Gastrocnemius medialis (tissue), 4 donors: Measurements from ENCODE around the gene PIGH. TPM values are rescaled to one million over a fixed set of nuclear protein-coding genes. Genes with fewer than 3 reads are reported as not detected.
A peak's percentile ranks its signal among the peaks of the same experiment; 100 is the strongest.
"Not testable (repeated sequence)": the region's sequence is repeated elsewhere in the genome, so short reads cannot be mapped to it uniquely, and the experiment has no call there.

Source experiments
- ATAC-seq, 2 donors: fragments of 150-250 bp; one replicate each; pipeline ENCODE4 v1.9.1; 2016
- DNase-seq, 2 donors: peaks; one replicate each; pipeline ENCODE4 v3.0.0-alpha.2; 2019
- H3K27ac ChIP-seq, 4 donors: fragments of 200-600 bp; sonication (generic); 1 replicate in 1 of 4; 2 replicates in 3 of 4; pipeline ENCODE4 v1.5.1; 2016 to 2018; ENCODE audit warnings: mild to moderate bottlenecking in 2 of 4, moderate library complexity in 1 of 4
- H3K27me3 ChIP-seq, 3 donors: fragments of 200-600 bp; sonication (generic) in 2 of 3; 1 replicate in 1 of 3; 2 replicates in 2 of 3; pipeline versions ENCODE4 v1.5.1 to v1.6.0; 2016 to 2019; ENCODE audit warnings: mild to moderate bottlenecking in 1 of 3, moderate library complexity in 1 of 3
- H3K36me3 ChIP-seq, 2 donors: fragments of 200-600 bp; sonication (generic) in 1 of 2; one replicate each; pipeline ENCODE4 v1.5.1; 2017 to 2018
- H3K4me1 ChIP-seq, 2 donors: fragments of 200-600 bp; sonication (generic) in 1 of 2; one replicate each; pipeline ENCODE4 v1.5.1; 2016 to 2017; ENCODE audit warnings: mild to moderate bottlenecking in 2 of 2
- H3K4me3 ChIP-seq, 4 donors: fragments of 200-600 bp; sonication (generic) in 3 of 4; 1 replicate in 1 of 4; 2 replicates in 3 of 4; pipeline ENCODE4 v1.5.1; 2016 to 2019; ENCODE audit warnings: mild to moderate bottlenecking in 2 of 4
- H3K9me3 ChIP-seq, 3 donors: fragments of 200-600 bp; sonication (generic) in 2 of 3; 1 replicate in 1 of 3; 2 replicates in 2 of 3; pipeline ENCODE4 v1.5.1; 2016 to 2019
- CTCF ChIP-seq, 5 experiments: fragments of 450-650 bp in 3 of 5; fragments of 200-600 bp in 2 of 5; sonication (generic) in 2 of 5; IDR thresholded peaks in 4 of 5; conservative IDR thresholded peaks in 1 of 5; 1 replicate in 4 of 5; 2 replicates in 1 of 5; pipeline ENCODE4 v1.5.1; 2016 to 2019; ENCODE audit warnings: antibody characterized with exemption in 5 of 5, mild to moderate bottlenecking in 3 of 5, moderate library complexity in 3 of 5
- POLR2A ChIP-seq, 2 donors: fragments of 450-650 bp; IDR thresholded peaks; one replicate each; pipeline ENCODE4 v1.6.1; 2017; ENCODE audit warnings: antibody characterized with exemption in 2 of 2, mild to moderate bottlenecking in 2 of 2, moderate library complexity in 2 of 2
- in situ Hi-C, 4 donors: fragments of 200-750 bp; cut with MboI; loops; one replicate each; pipeline versions ENCODE4 v1.15.0 to v1.8.0; 2017; ENCODE audit warnings: low sequenced_read_pairs in 4 of 4
- intact Hi-C: fragments of 100-400 bp; cut with DNase I; formaldehyde crosslinking; loops from one replicate; pipeline ENCODE4 v1.15.1; 2023; ENCODE audit warnings: low total_unique reads
- total RNA-seq, 4 donors: library from RNA; depleted of rRNA; stranded (reverse); fragments of >200 nt; gene quantifications; one replicate each; pipeline versions ENCODE4 v1.1.0 to v1.2.3, GENCODE V29; 2016

The PIGH gene
- total RNA-seq, 4 donors from 2014 or later: 27.8 to 48.5 (median 35.3) TPM

- H3K4me1 ChIP-seq: peaks cover 11 to 12% of the 10 kb centered on the region in 2 donors
- TF ChIP-seq CTCF (IDR thresholded peaks at IDR 0.05 in 4 of 5, conservative IDR thresholded peaks at IDR 0.05 in 1 of 5) (no peak), POLR2A (IDR thresholded peaks at IDR 0.05) (no peak)
- H3K9me3 ChIP-seq: no peaks in the 10 kb centered on the region
- H3K27me3 ChIP-seq: no peaks in the 10 kb centered on the region
- H3K4me3 ChIP-seq: no peak overlapping the region
- intact Hi-C loops (no loop called here), in situ Hi-C loops (no loop called here)
- peak overlapping the region in 1 of 4 donors; percentile 26 for H3K27ac ChIP-seq
- no peaks in the 10 kb centered on the region for H3K36me3 ChIP-seq
- ATAC-seq: peak; percentile 95
- peak; percentile 52 to 75 for DNase-seq
Observed at GRCh38 chr14:67551940-67552339, 48.1 kb downstream of the PIGH start.

GRCh38 chr14:67551123-67551522 is 48.9 kb downstream of the PIGH start:
- ATAC-seq (no peak), DNase-seq (no peak)
- no peak overlapping the region for H3K27ac ChIP-seq
- intact Hi-C loops (no loop called here), in situ Hi-C loops (no loop called here)
- no peaks in the 10 kb centered on the region for H3K9me3 ChIP-seq
- H3K4me1 ChIP-seq: peaks cover 10 to 11% of the 10 kb centered on the region in 2 donors
- H3K4me3 ChIP-seq: no peak overlapping the region
- TF ChIP-seq CTCF (IDR thresholded peaks at IDR 0.05 in 4 of 5, conservative IDR thresholded peaks at IDR 0.05 in 1 of 5): no peak
- no peak for TF ChIP-seq POLR2A (IDR thresholded peaks at IDR 0.05)
- no peaks in the 10 kb centered on the region for H3K27me3 ChIP-seq
- no peaks in the 10 kb centered on the region for H3K36me3 ChIP-seq

- no peak for ATAC-seq
- Histone ChIP-seq H3K27ac (no peak overlapping the region), H3K36me3 (no peaks in the 10 kb centered on the region), H3K4me1 (peaks cover 10 to 11% of the 10 kb centered on the region in 2 donors), H3K27me3 (no peaks in the 10 kb centered on the region), H3K9me3 (no peaks in the 10 kb centered on the region), H3K4me3 (no peak overlapping the region)
- TF ChIP-seq POLR2A (IDR thresholded peaks at IDR 0.05) (no peak), CTCF (IDR thresholded peaks at IDR 0.05 in 4 of 5, conservative IDR thresholded peaks at IDR 0.05 in 1 of 5) (no peak)
- in situ Hi-C loops (no loop called here), intact Hi-C loops (no loop called here)
- DNase-seq: no peak
Observed at GRCh38 chr14:67549734-67550133, 50.3 kb downstream of the PIGH start.

- ATAC-seq (no peak), DNase-seq (no peak)
- no peaks in the 10 kb centered on the region for H3K9me3 ChIP-seq
- intact Hi-C loops (no loop called here), in situ Hi-C loops (no loop called here)
- no peak for TF ChIP-seq CTCF (IDR thresholded peaks at IDR 0.05 in 4 of 5, conservative IDR thresholded peaks at IDR 0.05 in 1 of 5)
- TF ChIP-seq POLR2A (IDR thresholded peaks at IDR 0.05): no peak
- no peaks in the 10 kb centered on the region for H3K27me3 ChIP-seq
- H3K4me3 ChIP-seq: no peak overlapping the region
- peaks cover 8 to 9% of the 10 kb centered on the region in 2 donors for H3K4me1 ChIP-seq
- H3K36me3 ChIP-seq: no peaks in the 10 kb centered on the region
- no peak overlapping the region for H3K27ac ChIP-seq
Observed at GRCh38 chr14:67547224-67547780, 52.8 kb downstream of the PIGH start.

DNA sequence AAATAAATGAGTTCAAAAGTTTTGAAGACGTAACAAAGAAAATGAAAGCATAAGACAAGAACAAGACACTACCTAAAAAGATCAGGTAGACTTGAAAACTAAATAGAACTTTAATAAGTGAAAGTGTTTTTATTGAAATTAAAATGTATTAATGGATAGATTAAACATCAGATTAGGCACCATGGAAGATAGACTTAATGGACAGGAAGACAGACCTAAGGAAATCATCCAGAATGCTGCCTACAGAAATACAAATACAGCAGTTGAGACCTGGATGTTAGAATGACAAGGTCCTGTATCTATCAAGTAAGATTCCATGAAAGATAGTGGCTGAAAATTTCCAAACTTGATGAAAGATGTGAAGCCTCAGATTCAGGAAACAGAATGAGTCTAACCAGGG is 55.5 kb downstream of the PIGH start:
- no peak for ATAC-seq

GRCh38 chr14:67542620-67543019 is 57.4 kb downstream of the PIGH start:
- H3K36me3 ChIP-seq, H3K9me3 ChIP-seq, ATAC-seq, H3K27ac ChIP-seq, DNase-seq, H3K4me3 ChIP-seq, H3K4me1 ChIP-seq, in situ Hi-C loops, H3K27me3 ChIP-seq, intact Hi-C loops: not testable (repeated sequence)

More for the DNA sequence above, 55.5 kb downstream of the PIGH start:
- H3K36me3 ChIP-seq: no peaks in the 10 kb centered on the region
- no peaks in the 10 kb centered on the region for H3K4me1 ChIP-seq
- H3K27ac ChIP-seq: no peak overlapping the region
- in situ Hi-C loops: no loop called here
- H3K27me3 ChIP-seq: no peaks in the 10 kb centered on the region
- no peak for DNase-seq
- H3K4me3 ChIP-seq: no peak overlapping the region
- TF ChIP-seq CTCF (IDR thresholded peaks at IDR 0.05 in 4 of 5, conservative IDR thresholded peaks at IDR 0.05 in 1 of 5) (no peak), POLR2A (IDR thresholded peaks at IDR 0.05) (no peak)
- H3K9me3 ChIP-seq: no peaks in the 10 kb centered on the region
- intact Hi-C loops: no loop called here
